T-helper 2 cell treated with Interferon-gamma antibody and Interleukin-4, amounts not matched to agents 100 ng/mL and 5 ng/mL, for 36 hours (primary cell): Measurements from ENCODE around the gene REELD1. TPM values are rescaled to one million over a fixed set of nuclear protein-coding genes. Genes with fewer than 3 reads are reported as not detected.

Experiments used
- intact Hi-C: fragments of 100-400 bp; cut with micrococcal nuclease; formaldehyde crosslinking; loops from one replicate; pipeline ENCODE4 v1.15.1; 2023
- total RNA-seq: library from RNA; stranded (reverse); gene quantifications from 2 replicates; pipeline ENCODE4 v1.2.3, GENCODE V29; 2022

REELD1 gene
- total RNA-seq, 1 donor from 2014 or later: 0.09 TPM

GRCh38 chr4:146265950-146266490 is 51.7 kb downstream of the REELD1 start:
- intact Hi-C loops: no loop called here

DNA sequence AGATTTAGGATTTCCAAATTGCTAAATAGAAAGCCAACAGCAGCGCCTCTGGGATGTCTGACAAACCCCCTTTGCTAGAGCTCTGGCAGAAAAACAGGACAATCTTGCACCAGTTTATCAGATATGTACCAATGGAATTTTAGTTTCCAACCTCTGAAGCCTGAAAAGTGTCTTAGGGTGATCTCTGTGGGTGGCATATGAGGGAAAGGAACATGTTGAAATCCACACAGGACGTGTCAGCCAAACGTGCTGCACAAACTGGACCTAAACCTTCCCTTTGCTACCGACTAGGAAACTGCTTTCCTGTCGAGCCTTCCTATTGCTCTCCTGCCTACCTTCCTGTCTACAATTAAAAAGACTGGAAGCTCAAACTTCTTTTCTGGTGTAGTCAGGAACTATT is 53.5 kb downstream of the REELD1 start:
- intact Hi-C loops: no loop called here

GRCh38 chr4:146269228-146269653 is 54.9 kb downstream of the REELD1 start:
- intact Hi-C loops: no loop called here

DNA sequence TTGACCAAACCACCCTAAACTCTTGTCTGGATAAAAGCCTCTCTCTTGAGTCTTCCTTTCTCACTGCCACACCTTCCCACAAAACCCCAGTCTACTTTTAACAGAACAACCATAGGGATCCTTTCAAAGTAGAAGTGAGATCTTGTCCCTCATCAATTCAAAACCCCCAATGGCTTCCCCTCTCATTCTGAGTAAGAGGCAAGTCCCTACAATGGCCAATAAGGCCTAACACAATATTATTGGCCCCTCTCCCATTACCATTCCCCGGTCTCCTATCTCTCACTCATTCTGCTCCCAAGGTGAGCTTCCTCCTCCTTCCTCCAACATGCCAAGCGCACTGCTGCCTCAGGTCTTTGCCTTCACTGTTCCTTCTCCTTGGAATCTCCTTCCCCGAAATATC is 57.1 kb downstream of the REELD1 start:
- intact Hi-C loops: no loop called here

DNA sequence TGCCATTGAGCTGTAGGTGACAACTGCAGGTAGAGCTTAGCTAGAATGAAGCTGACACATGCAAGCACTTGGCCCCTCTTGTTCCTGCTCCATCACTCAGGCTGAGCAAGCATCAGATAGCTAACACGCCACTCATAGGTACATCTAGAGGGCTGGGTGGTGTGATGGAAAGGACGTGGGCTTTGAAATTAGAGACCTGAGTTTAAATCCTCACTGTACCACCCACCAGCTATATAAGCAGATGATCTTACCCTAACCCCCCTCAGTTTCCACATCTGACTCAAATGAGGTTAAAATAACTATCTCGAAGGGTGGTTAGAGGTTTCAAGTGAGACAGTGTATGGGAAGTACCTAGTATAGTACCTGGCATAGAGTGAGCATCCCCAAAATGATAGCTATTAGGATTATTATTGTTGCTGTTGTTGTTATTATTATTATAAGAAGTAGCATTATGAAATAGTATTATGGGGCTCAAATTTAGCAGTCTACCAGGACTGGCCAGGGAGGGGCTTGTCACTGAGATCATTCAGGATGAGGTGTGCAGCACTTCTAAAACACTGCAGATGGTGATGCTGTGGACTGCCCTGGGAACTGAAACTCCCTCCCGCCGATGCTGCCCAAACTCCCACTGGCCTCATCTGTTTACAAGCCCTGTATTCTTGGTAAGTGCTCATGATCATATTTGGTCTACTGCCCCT is 59.0 kb downstream of the REELD1 start:
- intact Hi-C loops: no loop called here

- intact Hi-C loops: no loop called here
Observed at GRCh38 chr4:146274774-146275173, 60.4 kb downstream of the REELD1 start.

GRCh38 chr4:146275370-146275769 is 61.0 kb downstream of the REELD1 start:
- intact Hi-C loops: no loop called here

- intact Hi-C loops: no loop called here
Observed at GRCh38 chr4:146278986-146279385, 64.6 kb downstream of the REELD1 start.

Other genes with a start within 250 kb of the REELD1 start
- gene LSM6, start 38.8 kb upstream of the REELD1 start, total RNA-seq: 43.3 and 49.8 TPM in 2 replicates